ENCODE results near the gene FBLN5.

GRCh38 chr14:91835197-91835919, 112.1 kb downstream of the FBLN5 start:
- TF ChIP-seq CTCF (IDR thresholded peaks at IDR 0.05): no peak
- TF ChIP-seq POLR2AphosphoS5 (IDR thresholded peaks at IDR 0.05): no peak
- TF ChIP-seq POLR2A (IDR thresholded peaks at IDR 0.05): no peak
- no peak for TF ChIP-seq EP300 (IDR thresholded peaks at IDR 0.05)

All from sigmoid colon (tissue), 4 donors.